Subcutaneous abdominal adipose tissue (tissue), 5 donors: ENCODE results near the gene TYRO3.
"Not testable (repeated sequence)": the region's sequence is repeated elsewhere in the genome, so short reads cannot be mapped to it uniquely, and the experiment has no call there.

Experiments used
- H3K27ac ChIP-seq: one replicate; pipeline ENCODE4 v1.7.0; 2013; ENCODE audit warnings: low read depth, mild to moderate bottlenecking, inconsistent platforms, low read length, moderate library complexity
- H3K27me3 ChIP-seq, 5 donors: one replicate each; pipeline ENCODE4 v1.7.0; 2013; ENCODE audit warnings: low read length in 5 of 5, inconsistent platforms in 1 of 5; ENCODE audit not compliant: control insufficient read depth in 5 of 5, insufficient read depth in 4 of 5
- H3K36me3 ChIP-seq, 5 donors: one replicate each; pipeline ENCODE4 v1.7.0; 2013; ENCODE audit warnings: low read length in 5 of 5; ENCODE audit not compliant: control insufficient read depth in 5 of 5, insufficient read depth in 5 of 5
- H3K4me1 ChIP-seq, 5 donors: one replicate each; pipeline ENCODE4 v1.7.0; 2013; ENCODE audit warnings: low read length in 5 of 5, mild to moderate bottlenecking in 3 of 5, moderate library complexity in 1 of 5; ENCODE audit not compliant: control insufficient read depth in 5 of 5, insufficient read depth in 5 of 5
- H3K4me3 ChIP-seq, 5 donors: one replicate each; pipeline ENCODE4 v1.7.0; 2013; ENCODE audit warnings: low read length in 5 of 5, low read depth in 1 of 5
- H3K9ac ChIP-seq, 5 donors: one replicate each; pipeline ENCODE4 v1.7.0; 2013; ENCODE audit warnings: low read length in 5 of 5, mild to moderate bottlenecking in 4 of 5, moderate library complexity in 3 of 5
- H3K9me3 ChIP-seq, 5 donors: one replicate each; pipeline ENCODE4 v1.7.0; 2013; ENCODE audit warnings: low read length in 5 of 5; ENCODE audit not compliant: control insufficient read depth in 5 of 5
- donor health status: healthy.
- donor health status: healthy.
- donor health status: healthy.
- donor health status: healthy.
- donor health status: healthy.

TYRO3 gene

DNA sequence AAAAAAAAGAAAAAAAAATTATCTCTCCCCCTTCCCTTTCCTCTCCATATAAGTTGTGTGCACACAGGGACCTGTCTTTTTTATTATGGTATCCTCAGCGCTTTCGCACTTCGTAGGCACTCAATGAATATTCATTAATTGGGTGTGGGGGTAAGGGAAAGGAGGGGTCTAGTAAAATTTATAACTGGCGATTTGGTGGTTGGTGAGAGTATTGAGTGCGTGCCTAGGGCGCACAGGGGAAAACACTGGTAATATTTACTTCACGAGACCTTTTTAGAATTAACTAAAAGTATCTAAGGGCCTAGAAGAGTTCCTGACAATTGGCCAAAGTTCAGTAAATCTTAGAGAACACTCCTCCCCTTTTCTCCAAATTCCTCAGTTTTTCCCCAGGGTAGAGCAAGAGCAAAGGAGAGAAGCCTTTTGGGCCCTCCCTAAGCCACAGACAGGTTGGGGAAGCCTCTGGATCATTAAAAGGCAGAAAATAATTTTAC lies 25.7 kb downstream of the TYRO3 start:
- Histone ChIP-seq H3K9me3 (no peaks in the 10 kb centered on the region), H3K36me3 (no peaks in the 10 kb centered on the region), H3K4me1 (peaks cover 2 to 16% (median 14%) of the 10 kb centered on the region in 5 donors), H3K27me3 (no peaks in the 10 kb centered on the region), H3K9ac (peak overlapping the region; percentile 63 to 83 (median 75)), H3K4me3 (peak overlapping the region in 4 of 5 donors; percentile 50 to 70 (median 66)), H3K27ac (peak overlapping the region; percentile 76)

DNA sequence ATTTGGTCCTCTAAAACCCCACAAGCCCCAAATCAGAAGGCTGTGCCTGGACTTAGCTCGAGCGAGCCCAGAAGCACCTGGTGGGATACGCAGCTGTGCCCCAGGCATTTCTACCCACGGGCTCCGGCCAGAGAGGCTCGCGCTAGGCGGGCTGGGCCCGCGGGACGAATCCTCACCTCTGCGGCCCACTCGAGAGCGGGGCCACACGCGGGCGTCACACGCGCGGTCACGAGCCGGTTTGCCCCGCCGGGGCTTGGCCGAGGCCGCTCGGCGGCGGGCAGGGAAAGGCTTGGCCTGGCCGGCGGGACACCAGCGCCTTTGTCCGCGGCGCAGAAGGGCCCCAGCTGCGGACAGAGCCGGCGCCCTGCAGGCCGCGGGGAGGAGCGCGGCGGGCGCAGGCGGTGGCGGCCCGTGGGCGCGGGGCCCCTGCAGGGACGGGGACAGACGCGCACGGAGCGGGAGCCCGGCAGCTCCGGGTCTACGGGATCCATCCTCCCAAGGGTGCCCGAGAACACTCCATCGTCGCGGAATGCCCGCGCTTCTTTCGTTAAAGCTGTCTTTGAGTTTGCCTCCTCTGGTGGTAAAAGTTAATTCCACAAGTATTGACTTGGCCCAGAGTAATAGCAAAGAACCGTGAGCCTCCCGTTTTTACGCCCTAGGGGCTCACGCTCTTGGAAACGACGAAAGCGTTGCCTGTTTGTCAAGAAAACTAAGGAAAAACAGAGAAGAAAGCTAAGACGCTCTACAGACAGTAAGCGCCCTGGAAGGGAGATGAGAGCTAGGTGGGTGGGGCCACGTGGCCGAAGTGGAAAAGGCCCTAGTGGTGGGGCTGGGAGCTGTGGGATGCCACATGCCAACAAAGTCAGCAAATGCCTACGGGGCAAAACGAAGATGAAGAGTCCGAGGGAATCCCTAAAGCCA lies 26.4 kb downstream of the TYRO3 start:
- peak overlapping the region; percentile 76 for H3K27ac ChIP-seq
- H3K27me3 ChIP-seq: no peaks in the 10 kb centered on the region
- no peaks in the 10 kb centered on the region for H3K9me3 ChIP-seq
- peak overlapping the region; percentile 63 to 83 (median 75) for H3K9ac ChIP-seq
- peak overlapping the region; percentile 50 to 70 (median 67) for H3K4me3 ChIP-seq
- peaks cover 2 to 16% (median 14%) of the 10 kb centered on the region in 5 donors for H3K4me1 ChIP-seq
- no peaks in the 10 kb centered on the region for H3K36me3 ChIP-seq

- H3K27me3 ChIP-seq, H3K27ac ChIP-seq, H3K9ac ChIP-seq, H3K36me3 ChIP-seq, H3K4me3 ChIP-seq, H3K9me3 ChIP-seq: not testable (repeated sequence)
- H3K4me1 ChIP-seq: peaks cover 2 to 16% (median 14%) of the 10 kb centered on the region in 5 donors
Observed at GRCh38 chr15:41586531-41587282, 27.7 kb downstream of the TYRO3 start.

DNA sequence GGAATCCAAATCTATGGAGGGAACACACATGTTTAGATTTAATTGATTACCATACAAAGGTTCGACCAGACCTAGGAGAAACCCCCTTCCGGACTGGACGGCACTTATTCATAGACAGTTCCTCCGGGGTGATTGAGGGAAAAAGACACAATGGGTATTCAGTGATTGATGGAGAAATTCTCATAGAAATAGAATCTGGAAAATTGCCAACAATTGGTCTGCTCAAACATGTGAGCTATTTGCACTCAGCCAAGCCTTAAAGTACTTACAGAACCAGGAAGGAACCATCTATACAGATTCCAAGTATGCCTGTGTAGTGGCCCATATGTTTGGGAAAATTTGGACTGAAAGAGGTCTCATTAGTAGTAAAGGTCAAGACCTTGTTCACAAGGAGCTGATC lies 30.0 kb downstream of the TYRO3 start:
- H3K4me1 ChIP-seq: peaks cover 2 to 16% (median 14%) of the 10 kb centered on the region in 5 donors
- not testable (repeated sequence) for H3K36me3 ChIP-seq, H3K4me3 ChIP-seq, H3K9me3 ChIP-seq, H3K27me3 ChIP-seq, H3K9ac ChIP-seq, H3K27ac ChIP-seq

- H3K9me3 ChIP-seq, H3K4me3 ChIP-seq, H3K27me3 ChIP-seq, H3K9ac ChIP-seq, H3K27ac ChIP-seq, H3K36me3 ChIP-seq: not testable (repeated sequence)
- H3K4me1 ChIP-seq: peaks cover 2 to 15% (median 12%) of the 10 kb centered on the region in 5 donors
Observed at GRCh38 chr15:41589571-41589970, 30.6 kb downstream of the TYRO3 start.

DNA sequence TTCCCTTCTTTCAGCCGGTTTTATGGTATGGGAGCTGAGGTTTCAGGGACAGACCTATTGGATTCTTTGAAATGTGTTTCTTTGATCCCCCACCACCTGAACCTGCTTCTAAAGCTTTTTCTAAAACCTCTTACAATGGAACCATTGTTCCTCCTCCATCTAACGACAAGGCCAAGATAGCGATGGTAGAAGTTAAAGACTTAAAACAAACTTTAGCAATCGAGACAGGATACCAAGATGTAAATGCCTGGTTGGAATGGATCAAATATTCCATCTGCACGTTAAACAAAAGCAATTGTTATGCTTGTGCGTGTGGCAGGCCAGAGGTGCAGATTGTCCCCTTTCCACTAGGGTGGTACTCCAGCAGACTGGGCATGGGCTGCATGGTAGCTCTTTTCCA lies 32.2 kb downstream of the TYRO3 start:
- not testable (repeated sequence) for H3K36me3 ChIP-seq, H3K4me1 ChIP-seq, H3K27me3 ChIP-seq, H3K9ac ChIP-seq, H3K4me3 ChIP-seq, H3K9me3 ChIP-seq, H3K27ac ChIP-seq

DNA sequence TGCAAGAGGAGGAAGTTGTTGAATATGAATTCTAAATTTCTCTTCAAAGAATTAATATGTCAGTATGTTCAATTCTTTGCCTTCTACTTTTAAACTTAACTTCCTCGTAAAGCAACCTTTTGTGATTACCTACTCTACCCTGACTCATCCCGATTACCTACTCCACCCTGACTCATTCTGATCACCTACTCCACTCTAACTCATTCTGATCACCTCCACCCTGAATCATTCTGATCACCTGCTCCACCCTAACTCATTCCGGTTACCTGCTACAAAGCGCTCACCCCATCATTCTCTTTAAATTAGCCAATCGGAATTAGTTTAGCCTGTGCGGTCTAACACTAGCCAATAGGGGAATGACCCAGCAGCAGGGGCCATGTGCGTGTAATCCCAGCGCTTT lies 33.7 kb downstream of the TYRO3 start:
- H3K27ac ChIP-seq, H3K9me3 ChIP-seq, H3K4me3 ChIP-seq, H3K9ac ChIP-seq, H3K27me3 ChIP-seq, H3K36me3 ChIP-seq, H3K4me1 ChIP-seq: not testable (repeated sequence)

DNA sequence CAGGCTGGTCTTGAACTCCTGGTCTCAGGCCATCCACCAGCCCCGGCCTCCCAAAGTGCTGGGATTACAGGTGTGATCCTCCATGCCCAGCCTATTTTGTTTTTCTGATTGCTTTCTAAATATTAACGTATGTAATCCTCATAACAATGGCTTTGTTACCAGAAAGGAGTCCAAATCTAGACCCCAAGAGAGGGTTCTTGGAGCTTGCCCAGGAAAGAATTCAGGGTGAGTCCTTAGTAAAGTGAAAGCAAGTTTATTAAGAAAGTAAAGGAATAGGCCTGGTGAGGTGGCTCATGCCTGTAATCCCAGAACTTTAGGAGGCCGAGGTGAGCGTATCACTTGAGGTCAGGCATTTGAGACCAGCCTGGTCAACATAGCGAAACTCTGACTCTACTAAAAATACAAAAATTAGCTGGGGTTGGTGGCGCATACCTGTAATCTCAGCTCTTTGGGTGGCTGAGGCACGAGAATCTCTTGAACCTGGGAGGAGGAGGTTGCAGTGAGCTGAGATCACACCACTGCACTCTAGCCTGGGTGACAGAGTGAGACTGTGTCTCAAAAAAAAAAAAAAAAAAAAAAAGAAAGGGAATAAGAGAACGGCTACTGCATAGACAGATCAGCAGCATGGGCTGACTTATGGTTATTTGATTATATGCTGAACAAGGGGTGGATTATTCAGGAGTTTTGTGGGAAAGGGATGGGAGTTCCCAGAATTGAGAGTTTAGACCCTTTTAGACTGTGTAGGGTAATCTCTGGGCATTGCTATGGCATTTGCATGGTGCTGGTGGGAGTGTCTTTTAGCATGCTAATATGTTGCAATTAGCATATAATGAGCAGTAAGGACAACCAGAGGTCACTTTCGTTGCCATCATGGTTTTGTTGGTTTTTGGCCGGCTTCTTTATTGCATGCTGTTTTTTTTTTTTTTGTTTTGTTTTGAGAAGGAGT lies 36.1 kb downstream of the TYRO3 start:
- Histone ChIP-seq H3K27me3 (no peaks in the 10 kb centered on the region), H3K4me1 (no peaks in the 10 kb centered on the region), H3K4me3 (no peak overlapping the region), H3K36me3 (no peaks in the 10 kb centered on the region), H3K27ac (no peak overlapping the region), H3K9ac (no peak overlapping the region), H3K9me3 (no peaks in the 10 kb centered on the region)

DNA sequence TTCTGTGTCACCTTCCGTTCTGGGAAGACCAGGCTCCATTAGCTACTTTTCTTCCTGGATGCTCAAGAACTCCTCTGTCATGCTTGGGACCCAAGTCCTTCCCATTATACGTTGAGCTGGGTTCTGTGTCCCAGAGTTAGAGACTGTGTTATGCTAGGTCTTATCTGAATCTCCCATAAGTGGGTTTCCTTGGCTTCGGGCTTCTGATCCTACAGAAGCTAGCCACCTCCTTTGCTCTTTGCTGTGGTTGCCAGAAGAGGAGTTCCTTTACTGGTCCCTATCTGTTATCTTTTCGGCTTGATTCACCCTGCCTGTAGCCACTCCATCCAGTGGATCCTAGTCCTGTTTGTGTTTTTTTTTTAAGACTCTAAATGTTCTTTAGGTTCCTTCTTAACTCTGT lies 38.0 kb downstream of the TYRO3 start:
- Histone ChIP-seq H3K27me3 (no peaks in the 10 kb centered on the region), H3K4me1 (no peaks in the 10 kb centered on the region), H3K9ac (no peak overlapping the region), H3K9me3 (no peaks in the 10 kb centered on the region), H3K36me3 (no peaks in the 10 kb centered on the region), H3K4me3 (no peak overlapping the region), H3K27ac (no peak overlapping the region)
